ENCODE results near the gene PABPN1L. TPM values are rescaled to one million over a fixed set of nuclear protein-coding genes. Genes with fewer than 3 reads are reported as not detected.

PABPN1L gene
- total and polyA plus RNA-seq, 2 of the 13 experiments (the other 11 are each of a cell fraction or from before 2014, with no cell fraction given): not detected

- in situ Hi-C loops (cut with HindIII; ENCODE audit: extremely low pct_ligation_motif_present, low pct_unique_long_range_greater_than_20kb) (no loop called here), intact Hi-C loops (cut with micrococcal nuclease; ENCODE audit: unreplicated experiment) (no loop called here)
- peak; percentile 38; the same call in 1 of the 2 replicates for TF ChIP-seq RBFOX2 (IDR thresholded peaks at IDR 0.05; ENCODE audit: low read depth, low read length)
- peak; percentile 1 for TF ChIP-seq AGO2 (optimal IDR thresholded peaks at IDR 0.05; ENCODE audit: low read depth, low read length)
- no peak for TF ChIP-seq ZNF256 (CRISPR knock-in tag; conservative IDR thresholded peaks at IDR 0.05)
- ChIA-PET POLR2A (no interaction called here), CTCF (ENCODE audit: low intra/inter-chr PET ratio, low total read pairs) (no interaction called here)
- no peak for ATAC-seq
- Histone ChIP-seq H3K4me2 (ENCODE audit: low read depth, low read length) (no peak overlapping the region), H3K4me1 (ENCODE audit: insufficient read depth, low read length) (peaks cover 9% of the 10 kb centered on the region), H3K27me3 (ENCODE audit: control insufficient read depth in 1 of 2, insufficient read depth in 2 of 2, low read length in 2 of 2) (peaks cover 6 to 15% of the 10 kb centered on the region in 2 experiments; a peak in 4 of 5 replicates), H3K27ac (ENCODE audit: extremely low read length, insufficient read depth, low read length) (no peak overlapping the region), H2AFZ (ENCODE audit: low read length) (no peak overlapping the region), H4K20me1 (ENCODE audit: insufficient read depth, low read length) (no peaks in the 10 kb centered on the region), H3K4me3 (replicated peaks in 1 of 3; ENCODE audit: insufficient read depth in 1 of 3, low read depth in 2 of 3, low read length in 3 of 3) (no peak overlapping the region), H3K9ac (ENCODE audit: insufficient read depth, low read depth, low read length) (no peak overlapping the region), H3K79me2 (ENCODE audit: insufficient read depth, low read length) (peaks cover 12% of the 10 kb centered on the region), H3K9me3 (ENCODE audit: low read length) (no peaks in the 10 kb centered on the region), H3K36me3 (replicated peaks in 1 of 2; ENCODE audit: control insufficient read depth in 1 of 2, insufficient read depth in 2 of 2, low read length in 2 of 2) (peaks cover 12 to 28% of the 10 kb centered on the region in 2 experiments)
- no TSS peak for BruUV-seq (replicated peaks)
- FAIRE-seq: no peak
- no peak for DNase-seq (ENCODE audit: low spot score)
- WGBS (ENCODE audit: low lambda C conversion rate): 95% methylated on average over 12 of the region's 19 CpGs
Observed at GRCh38 chr16:88861359-88861758, 5.1 kb downstream of the PABPN1L start.

GRCh38 chr16:88859381-88860091 is 6.9 kb downstream of the PABPN1L start:
- intact Hi-C loops (cut with micrococcal nuclease; ENCODE audit: unreplicated experiment) (loop anchor here (5.0 kb wide), 2 partner anchors 42 to 102 kb away; no protein-coding TSS in a partner anchor), in situ Hi-C loops (cut with HindIII; ENCODE audit: extremely low pct_ligation_motif_present, low pct_unique_long_range_greater_than_20kb) (loop anchor here (5.0 kb wide), 2 partner anchors 47 to 102 kb away; partner anchors contain the start of gene APRT)
- ChIA-PET CTCF (ENCODE audit: low intra/inter-chr PET ratio, low total read pairs) (no interaction called here), POLR2A (no interaction called here)
- H3K9ac ChIP-seq (ENCODE audit: insufficient read depth, low read depth, low read length): no peak overlapping the region
- ATAC-seq (no peak), FAIRE-seq (no peak), DNase-seq (ENCODE audit: low spot score) (no peak)
- H3K79me2 ChIP-seq (ENCODE audit: insufficient read depth, low read length): peaks cover 12% of the 10 kb centered on the region
- no peak overlapping the region for H3K27ac ChIP-seq (ENCODE audit: extremely low read length, insufficient read depth, low read length)
- H4K20me1 ChIP-seq (ENCODE audit: insufficient read depth, low read length): no peaks in the 10 kb centered on the region
- H3K4me1 ChIP-seq (ENCODE audit: insufficient read depth, low read length): peaks cover 15% of the 10 kb centered on the region
- TF ChIP-seq DNMT1 (CRISPR knock-in tag; IDR thresholded peaks at IDR 0.05) (no peak), FIP1L1 (IDR thresholded peaks at IDR 0.05; ENCODE audit: borderline replicate concordance, insufficient read depth, low read depth, low read length) (no peak)
- peaks cover 12 to 28% of the 10 kb centered on the region in 2 experiments for H3K36me3 ChIP-seq (replicated peaks in 1 of 2; ENCODE audit: control insufficient read depth in 1 of 2, insufficient read depth in 2 of 2, low read length in 2 of 2)
- no peak overlapping the region for H2AFZ ChIP-seq (ENCODE audit: low read length)
- H3K4me3 ChIP-seq (replicated peaks in 1 of 3; ENCODE audit: insufficient read depth in 1 of 3, low read depth in 2 of 3, low read length in 3 of 3): no peak overlapping the region
- H3K27me3 ChIP-seq (ENCODE audit: control insufficient read depth in 1 of 2, insufficient read depth in 2 of 2, low read length in 2 of 2): no peaks in the 10 kb centered on the region; a peak in 1 of 5 replicates
- H3K9me3 ChIP-seq (ENCODE audit: low read length): no peaks in the 10 kb centered on the region
- no peak overlapping the region for H3K4me2 ChIP-seq (ENCODE audit: low read depth, low read length)
- WGBS (ENCODE audit: low lambda C conversion rate): 97% methylated on average over 20 of the region's 20 CpGs
- BruUV-seq (replicated peaks): no TSS peak

Measured in HepG2 (cell line).